HT1080 (cell line): Measurements from ENCODE around the gene UROC1. TPM values are rescaled to one million over a fixed set of nuclear protein-coding genes. Genes with fewer than 3 reads are reported as not detected.

Experiments used
- DNase-seq: peaks from one replicate; pipeline ENCODE4 v3.0.0-alpha.2; 2015; ENCODE audit warnings: low read depth
- total RNA-seq: library from RNA; depleted of rRNA; stranded (reverse); fragments of >200 nt; shearing (Covaris generic); gene quantifications from 2 replicates; pipeline ENCODE4 v1.2.3, GENCODE V29; 2014

The UROC1 gene
- total RNA-seq, 1 experiment from 2014 or later = 0.03 TPM

DNA sequence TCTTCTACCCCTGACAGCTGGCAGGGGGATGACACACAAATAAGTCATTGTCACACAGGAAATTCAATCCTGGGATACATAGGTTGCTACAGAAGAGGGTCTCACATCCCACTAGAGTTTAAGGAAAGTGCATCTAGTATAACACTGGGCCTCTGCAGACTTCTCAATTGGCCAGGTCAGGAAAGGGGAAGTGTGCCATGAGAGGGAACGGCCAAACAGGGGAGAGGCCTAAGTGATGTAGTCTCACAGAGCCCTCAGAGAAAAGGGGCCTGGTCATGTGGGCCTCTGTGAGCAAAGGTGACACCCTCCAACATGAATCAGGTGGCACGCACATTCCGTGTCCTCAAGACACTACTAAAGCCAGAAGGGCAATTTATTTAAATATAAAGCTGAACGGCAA lies 53.1 kb downstream of the UROC1 start:
- no peak for DNase-seq

- DNase-seq = no peak
Observed at GRCh38 chr3:126464093-126464492, 53.5 kb downstream of the UROC1 start.

- no peak for DNase-seq
Observed at GRCh38 chr3:126463521-126463920, 54.1 kb downstream of the UROC1 start.

DNA sequence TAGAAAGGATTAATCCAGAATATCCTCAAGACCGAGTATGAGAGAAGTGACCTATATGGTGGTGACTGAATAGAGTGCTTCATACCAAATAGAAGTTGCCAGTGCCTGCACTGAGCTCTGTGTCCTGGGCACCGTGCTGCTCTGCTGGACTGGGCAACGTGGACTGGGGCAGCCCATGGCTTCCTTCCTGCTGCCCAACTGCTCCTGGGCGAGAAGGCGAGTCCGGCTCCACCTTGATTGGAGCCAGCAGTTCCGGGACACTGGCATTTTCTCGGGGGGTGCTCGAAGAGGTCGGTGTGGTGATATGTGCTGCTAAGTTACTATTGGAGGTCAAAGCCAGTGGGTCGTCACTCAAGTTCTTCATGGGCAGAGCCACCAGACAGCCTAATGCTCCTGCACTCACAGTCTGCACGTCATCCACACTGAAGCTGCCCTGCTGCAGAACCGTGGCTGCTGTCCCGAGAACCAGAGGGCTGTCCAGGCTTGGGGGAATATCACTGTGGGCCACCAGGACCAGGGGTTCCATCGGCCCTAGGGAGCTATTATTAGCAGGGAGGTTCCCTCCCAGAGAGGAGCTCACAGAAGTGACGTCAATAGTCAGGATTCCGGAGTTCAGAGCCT lies 56.0 kb downstream of the UROC1 start:
- no peak for DNase-seq

- no peak for DNase-seq
Observed at GRCh38 chr3:126460381-126460780, 57.2 kb downstream of the UROC1 start.

DNA sequence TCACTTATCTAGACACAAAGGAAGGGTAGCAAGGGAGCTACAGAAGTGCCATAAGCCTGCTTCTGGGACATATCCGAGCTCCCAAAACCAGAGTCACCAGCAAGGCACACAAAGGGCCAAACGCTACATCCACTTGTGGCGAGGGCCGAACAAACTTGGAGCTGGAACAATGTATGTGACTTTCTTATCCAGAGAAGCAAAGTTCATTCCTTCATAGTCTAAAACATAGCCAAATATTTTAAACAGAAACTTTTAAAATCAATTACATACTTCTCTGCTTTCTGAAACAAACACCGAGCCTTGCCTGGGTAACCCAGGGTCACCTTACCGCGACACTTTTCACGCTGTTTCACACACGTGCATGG lies 57.8 kb downstream of the UROC1 start:
- no peak for DNase-seq

DNA sequence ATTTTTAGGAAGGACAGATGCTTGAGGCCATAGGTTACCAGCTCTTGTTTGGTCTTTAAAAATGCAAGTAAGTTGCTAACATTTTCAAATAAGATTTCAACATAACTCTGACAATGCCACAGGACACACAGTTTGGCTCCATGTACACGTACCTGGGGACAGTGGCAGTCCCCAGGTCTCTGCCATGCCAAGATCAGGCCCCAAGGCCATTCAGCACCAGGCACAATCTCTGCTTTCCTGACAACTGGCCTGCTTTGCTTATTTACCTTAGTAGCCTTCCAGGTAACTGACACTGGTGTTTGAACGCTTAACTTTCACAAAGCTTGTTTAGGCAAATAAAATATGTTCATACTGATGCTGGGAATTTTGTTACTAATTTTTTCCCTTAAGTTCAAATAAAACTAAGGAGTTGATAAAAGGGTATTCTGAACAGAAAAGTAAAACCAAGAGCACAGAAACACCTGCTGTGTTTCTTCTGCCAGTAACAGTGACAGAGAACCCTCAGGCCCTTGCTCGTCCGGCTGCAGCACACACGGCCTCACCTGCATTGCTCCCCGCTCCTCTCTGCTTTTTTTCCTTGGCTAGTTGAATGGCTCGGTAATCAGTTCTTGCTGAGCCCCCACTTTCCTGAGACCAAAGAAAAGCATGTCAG lies 58.3 kb downstream of the UROC1 start:
- no peak for DNase-seq

DNA sequence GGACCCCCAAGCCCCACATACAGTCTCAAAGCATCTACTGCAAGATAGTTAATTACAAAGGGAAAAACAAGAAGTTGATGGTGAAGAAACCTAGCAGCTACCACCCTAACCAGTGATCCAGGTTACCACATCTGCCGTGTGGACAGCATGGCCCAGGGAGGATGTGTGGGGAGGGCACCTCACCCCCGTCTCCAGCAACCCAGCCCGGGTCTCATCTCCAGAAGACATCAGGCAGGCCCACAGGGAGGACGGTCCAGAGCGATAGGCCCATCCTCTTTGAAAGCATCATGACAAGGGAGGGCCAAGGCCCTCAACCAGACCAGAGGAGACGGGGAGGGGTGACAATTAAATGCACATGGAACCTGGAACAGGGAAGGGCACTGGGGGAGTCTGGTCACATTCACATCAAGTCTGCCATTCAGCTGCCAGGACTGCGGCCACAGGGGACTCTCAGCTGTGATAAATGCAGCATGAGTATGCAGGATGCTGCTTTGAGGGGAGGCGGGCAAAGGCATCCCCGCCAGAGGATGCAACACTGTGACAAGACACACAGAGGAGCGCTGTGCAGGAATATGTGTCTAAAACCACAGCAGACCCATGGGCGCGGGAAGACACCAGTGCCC lies 60.7 kb downstream of the UROC1 start:
- DNase-seq = no peak

GRCh38 chr3:126456211-126456610 lies 61.4 kb downstream of the UROC1 start:
- no peak for DNase-seq

- no peak for DNase-seq
Observed at GRCh38 chr3:126454437-126455198, 63.0 kb downstream of the UROC1 start.

GRCh38 chr3:126454025-126454424 lies 63.5 kb downstream of the UROC1 start:
- DNase-seq = no peak

DNA sequence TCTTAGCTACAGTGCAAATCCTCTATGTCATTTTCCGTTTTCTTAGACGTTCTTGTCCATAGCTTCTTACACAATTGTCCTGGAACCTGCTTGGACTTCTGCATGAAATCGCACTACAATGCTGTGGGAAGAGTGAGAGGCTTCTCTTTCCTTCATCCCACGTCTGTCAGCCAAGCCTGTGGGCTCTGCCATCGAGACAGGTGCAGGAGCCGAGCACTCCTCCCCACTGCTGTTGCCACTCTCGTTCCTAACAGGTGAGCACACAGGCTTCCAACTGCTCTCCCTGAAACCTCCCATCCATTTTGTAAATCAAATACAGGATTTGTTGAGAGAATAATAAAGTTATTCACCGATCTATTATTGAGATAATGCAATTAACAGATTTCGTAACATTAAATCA lies 65.4 kb downstream of the UROC1 start:
- no peak for DNase-seq

DNA sequence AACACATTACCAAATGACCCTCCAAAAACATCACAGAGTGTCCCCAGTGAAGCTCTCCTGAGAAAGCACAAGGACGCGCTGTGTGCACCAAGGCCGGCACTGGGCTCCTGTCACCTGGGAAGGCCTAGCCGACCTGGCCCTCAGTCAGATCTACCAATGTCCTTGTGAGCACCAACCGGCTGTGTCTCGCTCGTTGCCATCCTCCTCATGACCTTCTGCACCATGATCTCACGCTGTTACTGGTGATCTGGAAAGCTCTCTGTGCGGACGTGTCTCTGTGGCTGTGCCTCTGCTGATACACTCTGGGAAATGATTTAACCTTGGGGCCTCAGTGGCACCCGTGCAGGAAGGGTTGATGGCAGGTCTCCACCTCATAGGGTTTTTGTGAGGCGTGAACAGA lies 66.1 kb downstream of the UROC1 start:
- DNase-seq = no peak

DNA sequence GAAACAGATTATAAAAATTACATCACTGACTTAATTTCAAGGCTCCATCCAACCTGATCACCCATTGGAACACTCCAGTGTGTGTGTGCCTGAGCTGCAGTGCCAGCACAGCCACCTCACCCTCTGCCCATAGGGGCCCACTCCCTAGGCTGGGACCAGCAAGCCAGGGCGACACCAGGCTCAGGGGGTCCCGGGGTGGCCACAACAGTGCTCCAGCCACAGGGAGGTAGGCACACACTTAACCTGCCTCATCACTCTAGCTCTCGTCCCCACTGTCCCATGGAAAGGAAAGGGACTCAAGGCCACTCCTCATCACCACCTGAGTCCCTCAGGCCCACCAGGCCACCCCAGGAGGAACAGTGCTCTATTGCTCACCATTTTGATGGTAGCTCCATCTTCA lies 66.8 kb downstream of the UROC1 start:
- DNase-seq = no peak

- no peak for DNase-seq
Observed at GRCh38 chr3:126450219-126450618, 67.4 kb downstream of the UROC1 start.

DNA sequence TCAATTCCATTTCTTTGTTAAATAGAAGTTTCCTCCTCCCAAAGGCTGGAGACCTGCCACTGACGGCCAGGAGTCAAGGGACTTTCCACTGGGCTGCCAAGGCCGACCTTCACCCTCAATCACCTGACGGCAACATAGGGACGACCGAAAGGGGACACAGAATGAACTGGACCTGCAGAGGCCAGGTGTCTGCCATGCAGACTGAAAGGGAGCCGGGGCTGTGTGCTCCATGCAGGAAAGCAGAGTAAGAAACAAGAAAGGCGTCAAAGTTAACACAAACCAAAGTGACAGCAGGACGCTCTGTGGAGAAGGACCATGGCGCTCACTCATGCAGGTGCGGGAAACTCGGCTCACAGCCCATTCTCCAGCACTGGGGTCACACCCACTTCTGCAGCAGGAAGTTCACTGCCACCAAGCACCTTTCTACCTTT lies 67.9 kb downstream of the UROC1 start:
- DNase-seq = no peak

DNA sequence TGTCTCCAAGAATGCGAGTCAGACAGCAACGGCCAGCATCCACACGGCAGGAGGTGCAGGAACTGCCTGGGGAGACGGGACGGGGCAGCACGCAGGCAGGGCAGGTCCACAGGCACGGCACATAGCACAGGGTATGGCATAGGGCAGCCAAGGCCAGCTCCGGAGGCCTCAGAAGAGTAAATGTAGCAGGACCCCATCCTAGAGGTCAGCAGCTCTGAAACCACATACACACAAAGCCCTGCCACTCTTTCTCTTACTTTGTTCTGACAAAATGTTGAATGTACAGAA lies 68.7 kb downstream of the UROC1 start:
- no peak for DNase-seq

- no peak for DNase-seq
Observed at GRCh38 chr3:126448136-126448892, 69.3 kb downstream of the UROC1 start.

DNA sequence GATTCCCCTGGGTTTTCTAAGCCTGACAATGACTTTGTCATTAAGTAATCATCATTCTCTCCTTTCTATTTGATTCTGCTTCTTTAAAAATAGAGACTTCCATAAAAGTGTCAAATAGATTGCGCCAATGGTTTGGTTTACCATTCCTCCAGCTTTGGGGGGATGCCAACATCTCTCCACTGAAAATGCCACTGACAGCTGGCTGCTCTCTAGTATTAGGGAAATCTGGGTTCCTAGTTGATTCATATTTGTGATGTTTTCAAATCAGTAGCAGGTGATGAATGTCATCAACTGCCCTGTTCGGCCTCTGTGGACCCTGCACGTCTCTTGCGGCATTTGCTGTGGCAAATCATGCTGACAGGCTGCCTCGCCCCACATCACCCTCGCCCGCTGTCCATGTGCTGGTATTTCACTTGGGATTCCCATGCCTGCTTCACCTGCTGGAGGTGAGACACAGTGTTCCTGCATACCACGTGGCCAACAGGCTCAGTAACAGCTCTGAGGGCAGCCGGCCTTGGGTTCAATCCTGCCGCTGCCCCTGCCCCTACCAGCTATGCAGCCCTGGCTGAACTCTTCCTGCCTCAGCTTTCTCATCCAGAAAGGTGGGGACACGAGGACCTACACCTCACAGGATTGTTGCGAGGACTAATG lies 70.0 kb downstream of the UROC1 start:
- DNase-seq = no peak

DNA sequence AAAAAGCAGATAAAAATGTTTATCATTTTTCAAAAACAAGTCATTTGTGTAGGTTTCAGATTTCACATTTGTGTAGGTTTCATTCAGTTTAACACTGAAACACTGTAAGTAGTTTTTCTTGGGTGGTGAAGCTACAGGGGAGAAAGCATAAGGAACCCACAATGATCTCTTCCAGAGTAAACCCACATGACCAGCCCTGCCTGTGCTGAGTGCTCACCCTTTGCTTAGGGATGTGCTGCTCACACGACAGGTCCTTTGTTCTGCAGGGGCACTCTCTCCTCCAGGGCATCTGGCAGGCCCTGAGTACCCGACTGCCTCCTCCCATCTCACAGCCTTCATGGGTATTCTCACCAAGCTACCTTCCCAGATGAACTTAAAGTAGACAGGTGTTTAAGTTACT lies 70.8 kb downstream of the UROC1 start:
- no peak for DNase-seq

DNA sequence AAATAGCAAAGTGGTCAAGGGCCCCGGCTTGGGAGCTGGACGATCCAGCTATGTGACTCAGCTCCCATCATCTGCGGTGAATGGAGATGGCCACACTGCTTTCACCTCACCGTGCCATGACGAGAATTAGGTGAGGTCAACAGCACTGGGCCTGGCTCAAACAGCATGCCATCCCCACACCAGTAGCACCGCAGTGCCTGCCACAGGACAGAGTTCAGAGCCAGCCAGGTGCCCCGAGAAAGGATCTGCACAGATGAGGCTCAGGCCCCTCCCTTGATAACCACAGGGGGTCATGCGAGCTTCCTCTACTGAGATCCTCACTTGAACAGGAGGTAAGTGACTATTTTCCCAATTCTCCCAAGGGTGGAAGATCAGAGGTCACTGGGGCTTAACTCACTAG lies 71.3 kb downstream of the UROC1 start:
- DNase-seq = no peak
